Upper lobe of right lung (tissue), 1 donor: ENCODE data around the gene OSBP2. TPM values are rescaled to one million over a fixed set of nuclear protein-coding genes. Genes with fewer than 3 reads are reported as not detected.

Experiments
- ATAC-seq: fragments of 200-7000 bp; cut with Tn5 transposase; one replicate; pipeline ENCODE4 v1.9.1; 2020; ENCODE audit warnings: mild to moderate bottlenecking, moderate library complexity
- DNase-seq: peaks from one replicate; pipeline ENCODE4 v3.0.0-alpha.2; 2020
- H3K27ac ChIP-seq: fragments of 200-600 bp; one replicate; pipeline ENCODE4 v1.8.0; 2022
- H3K27me3 ChIP-seq: fragments of 200-600 bp; one replicate; pipeline ENCODE4 v1.8.0; 2022; ENCODE audit warnings: mild to moderate bottlenecking
- H3K36me3 ChIP-seq: fragments of 200-600 bp; one replicate; pipeline ENCODE4 v1.8.0; 2022
- H3K4me1 ChIP-seq: fragments of 200-600 bp; one replicate; pipeline ENCODE4 v1.8.0; 2022
- H3K4me3 ChIP-seq: fragments of 200-600 bp; one replicate; pipeline ENCODE4 v1.8.0; 2022; ENCODE audit warnings: mild to moderate bottlenecking
- H3K9me3 ChIP-seq: fragments of 200-600 bp; one replicate; pipeline ENCODE4 v1.8.0; 2022
- intact Hi-C: fragments of 100-400 bp; cut with DNase I; formaldehyde crosslinking; loops from one replicate; pipeline ENCODE4 v1.11.0; 2022
- total RNA-seq: library from RNA; stranded (reverse); fragmentation: NEBNext Ultra II Directional; extraction: Animal tissue kit (Norgen Biotek cat#: 25700); gene quantifications from one replicate; pipeline ENCODE4 v1.2.1, GENCODE V29; 2021
- TF ChIP-seq, protein P1 (sequence below): fragments of 200-600 bp; IDR thresholded peaks from one replicate; pipeline ENCODE4 v1.8.0; 2022; ENCODE audit warnings: antibody characterized with exemption
- donor health status: DM: no; HTN: yes; CAD: no; lungs with severe emphysema.

Gene OSBP2
- total RNA-seq, 1 donor from 2014 or later = 6.0 TPM

DNA sequence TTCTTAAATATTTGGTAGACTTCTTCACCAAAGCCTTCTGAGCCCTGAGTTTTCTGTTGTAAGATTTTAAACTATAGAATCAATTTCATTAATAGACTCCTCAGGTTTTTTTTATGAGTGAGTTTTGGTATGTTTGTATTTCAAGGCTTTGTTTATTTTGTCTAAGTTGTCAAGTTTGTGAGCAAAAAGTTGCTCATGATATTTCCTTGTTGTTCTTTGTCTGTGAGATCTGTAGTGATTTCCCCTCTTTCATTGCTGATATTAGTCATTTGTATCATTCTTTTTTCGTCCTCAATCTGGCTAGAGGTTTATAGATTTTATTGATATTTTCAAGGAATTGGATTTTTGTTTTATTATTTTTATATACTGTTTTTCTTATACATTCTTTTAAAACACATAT, 152.9 kb downstream of the OSBP2 start:
- Histone ChIP-seq H3K27me3 (no peaks in the 10 kb centered on the region), H3K4me3 (no peak overlapping the region), H3K9me3 (no peaks in the 10 kb centered on the region), H3K4me1 (no peaks in the 10 kb centered on the region), H3K27ac (no peak overlapping the region), H3K36me3 (no peaks in the 10 kb centered on the region)
- intact Hi-C loops = no loop called here
- ATAC-seq (no peak), DNase-seq (no peak)
- TF ChIP-seq, protein P1, sequence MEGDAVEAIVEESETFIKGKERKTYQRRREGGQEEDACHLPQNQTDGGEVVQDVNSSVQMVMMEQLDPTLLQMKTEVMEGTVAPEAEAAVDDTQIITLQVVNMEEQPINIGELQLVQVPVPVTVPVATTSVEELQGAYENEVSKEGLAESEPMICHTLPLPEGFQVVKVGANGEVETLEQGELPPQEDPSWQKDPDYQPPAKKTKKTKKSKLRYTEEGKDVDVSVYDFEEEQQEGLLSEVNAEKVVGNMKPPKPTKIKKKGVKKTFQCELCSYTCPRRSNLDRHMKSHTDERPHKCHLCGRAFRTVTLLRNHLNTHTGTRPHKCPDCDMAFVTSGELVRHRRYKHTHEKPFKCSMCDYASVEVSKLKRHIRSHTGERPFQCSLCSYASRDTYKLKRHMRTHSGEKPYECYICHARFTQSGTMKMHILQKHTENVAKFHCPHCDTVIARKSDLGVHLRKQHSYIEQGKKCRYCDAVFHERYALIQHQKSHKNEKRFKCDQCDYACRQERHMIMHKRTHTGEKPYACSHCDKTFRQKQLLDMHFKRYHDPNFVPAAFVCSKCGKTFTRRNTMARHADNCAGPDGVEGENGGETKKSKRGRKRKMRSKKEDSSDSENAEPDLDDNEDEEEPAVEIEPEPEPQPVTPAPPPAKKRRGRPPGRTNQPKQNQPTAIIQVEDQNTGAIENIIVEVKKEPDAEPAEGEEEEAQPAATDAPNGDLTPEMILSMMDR = no peak

DNA sequence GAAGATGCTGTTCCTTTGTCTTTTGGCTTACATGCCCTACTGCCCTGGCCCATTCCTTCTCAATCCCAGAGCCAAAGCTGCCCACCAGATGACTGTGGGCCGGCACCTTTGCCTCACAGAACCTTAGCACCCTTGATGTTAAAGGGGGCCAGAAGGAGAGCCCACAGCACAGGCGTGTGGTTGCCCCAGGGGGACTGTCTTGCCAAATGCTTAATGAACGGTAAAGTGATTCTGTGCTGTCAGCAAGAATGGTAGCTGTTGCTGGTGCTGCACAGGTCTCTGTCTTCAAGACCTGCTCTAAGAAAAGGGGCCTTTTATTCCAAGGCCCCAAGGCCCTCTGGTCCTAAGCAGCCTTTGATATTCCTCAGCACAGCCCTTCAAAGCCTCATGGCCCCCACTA, 160.6 kb downstream of the OSBP2 start:
- Histone ChIP-seq H3K36me3 (no peaks in the 10 kb centered on the region), H3K27me3 (no peaks in the 10 kb centered on the region), H3K4me3 (no peak overlapping the region), H3K9me3 (no peaks in the 10 kb centered on the region), H3K27ac (no peak overlapping the region), H3K4me1 (no peaks in the 10 kb centered on the region)
- TF ChIP-seq, protein P1 = no peak
- DNase-seq (peak; percentile 10), ATAC-seq (no peak)
- intact Hi-C loops = no loop called here

DNA sequence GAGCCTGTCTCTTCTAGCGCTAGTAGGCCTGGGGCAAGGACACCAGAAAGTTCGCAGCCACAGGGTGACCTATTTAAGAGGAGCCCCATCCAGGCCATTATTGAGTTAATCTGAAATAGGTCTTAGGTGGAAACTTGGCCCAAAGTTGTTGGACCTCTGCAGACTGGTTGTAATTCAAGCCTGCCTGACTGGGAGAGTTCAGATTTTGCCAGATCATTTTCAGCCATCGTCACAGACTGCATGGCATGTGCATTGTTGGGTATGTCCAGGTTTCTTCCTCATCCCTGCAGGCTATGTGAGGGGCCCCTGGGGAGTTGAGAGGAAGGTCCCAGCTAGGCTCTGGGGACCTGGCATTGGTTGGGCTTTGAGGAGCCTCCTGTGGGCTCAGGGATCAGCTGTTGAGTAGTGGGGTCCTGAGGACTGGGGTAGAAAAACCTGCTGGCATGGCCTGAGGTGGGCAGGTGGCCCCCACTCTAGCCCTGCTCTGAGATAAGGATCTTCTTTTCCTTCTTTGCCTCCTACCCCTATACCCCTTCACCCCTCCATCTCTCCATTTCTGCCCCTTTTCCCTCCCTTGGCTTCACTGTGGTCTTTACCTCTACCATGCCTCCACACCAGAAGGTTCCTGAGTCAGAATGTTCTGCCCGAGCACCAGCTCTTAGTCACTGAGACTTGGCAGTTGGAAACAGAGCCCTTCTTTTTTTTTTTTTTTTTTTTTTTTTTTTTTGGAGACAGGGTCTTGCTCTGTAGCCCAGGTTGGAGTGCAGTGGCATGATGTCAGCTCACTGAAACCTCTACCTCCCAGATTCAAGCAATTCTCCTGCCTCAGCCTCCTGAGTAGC, 161.2 kb downstream of the OSBP2 start:
- H3K27ac ChIP-seq = no peak overlapping the region
- no peaks in the 10 kb centered on the region for H3K4me1 ChIP-seq
- H3K36me3 ChIP-seq = no peaks in the 10 kb centered on the region
- peak; percentile 28 for DNase-seq
- H3K4me3 ChIP-seq = no peak overlapping the region
- intact Hi-C loops = no loop called here
- TF ChIP-seq, protein P1 = no peak
- no peak for ATAC-seq
- H3K9me3 ChIP-seq = no peaks in the 10 kb centered on the region
- no peaks in the 10 kb centered on the region for H3K27me3 ChIP-seq

DNA sequence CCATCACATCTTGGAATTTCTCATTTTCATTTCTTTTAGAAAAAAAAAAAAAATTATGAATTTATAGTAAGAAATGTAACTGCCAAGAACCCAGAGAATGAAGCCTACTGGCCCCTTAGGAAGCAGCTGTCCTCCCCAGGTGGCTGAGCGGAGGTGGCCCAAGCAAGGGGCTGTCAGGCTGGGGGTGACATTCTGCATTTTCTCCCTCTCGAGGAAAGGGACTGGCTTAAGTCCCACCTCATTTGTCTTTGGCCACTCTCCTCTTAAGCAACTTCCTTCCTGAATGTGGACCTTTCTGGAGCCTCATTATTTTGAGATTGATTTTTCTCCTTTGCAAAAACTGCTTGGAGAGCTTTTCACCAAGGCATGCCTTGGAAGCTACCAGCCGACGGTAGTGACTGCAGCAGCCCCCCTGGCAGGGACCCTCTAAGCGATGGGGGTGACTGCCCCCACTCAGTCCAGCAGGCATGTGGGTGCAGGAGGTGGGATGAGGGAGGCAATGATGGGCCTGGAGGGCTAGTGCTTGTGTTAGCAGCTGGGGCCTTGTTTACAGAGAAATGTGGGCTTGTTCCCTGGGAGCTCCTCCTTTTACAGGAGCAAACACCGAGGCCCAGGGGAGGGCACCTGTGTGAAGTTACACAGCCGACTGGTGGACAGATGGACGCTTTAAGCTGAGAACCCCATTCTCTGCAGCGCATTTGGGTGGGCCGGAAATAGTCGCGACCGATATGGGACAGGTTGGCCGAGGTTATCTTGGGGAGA, 162.2 kb downstream of the OSBP2 start:
- intact Hi-C loops = no loop called here
- DNase-seq = no peak
- Histone ChIP-seq H3K4me1 (no peaks in the 10 kb centered on the region), H3K27ac (no peak overlapping the region), H3K27me3 (no peaks in the 10 kb centered on the region), H3K4me3 (no peak overlapping the region), H3K9me3 (no peaks in the 10 kb centered on the region), H3K36me3 (no peaks in the 10 kb centered on the region)
- ATAC-seq = no peak
- TF ChIP-seq, protein P1 = no peak

DNA sequence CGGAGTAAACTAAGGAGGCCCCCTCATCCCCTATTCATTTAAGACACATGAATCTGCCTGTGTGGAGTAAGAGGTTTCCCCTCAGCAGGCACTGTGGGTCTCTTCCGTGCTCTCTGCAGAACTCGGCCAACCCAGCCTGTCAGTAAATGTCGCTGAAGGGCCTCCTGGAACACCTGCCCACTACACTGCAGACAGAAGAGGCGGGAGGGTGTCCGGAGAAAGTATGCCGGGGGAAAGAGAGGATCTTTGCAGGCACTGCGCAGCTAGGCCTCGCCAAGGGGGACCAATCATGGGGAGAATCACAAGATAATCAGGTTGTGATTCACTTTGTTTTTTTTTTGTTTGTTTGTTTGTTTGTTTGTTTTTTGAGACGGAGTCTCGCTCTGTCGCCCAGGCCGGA, 163.1 kb downstream of the OSBP2 start:
- DNase-seq = no peak
- Histone ChIP-seq H3K9me3 (no peaks in the 10 kb centered on the region), H3K4me1 (no peaks in the 10 kb centered on the region), H3K4me3 (no peak overlapping the region), H3K27ac (no peak overlapping the region), H3K27me3 (no peaks in the 10 kb centered on the region), H3K36me3 (no peaks in the 10 kb centered on the region)
- ATAC-seq = no peak
- intact Hi-C loops = no loop called here
- TF ChIP-seq, protein P1 = no peak
